Stimulated activated naive CD8-positive, alpha-beta T cell treated with anti-CD3 and anti-CD28 coated beads, Interleukin-15, amount 100 ng/mL, for 72 hours (primary cell): ENCODE results near the gene DHRS7C.

ENCODE experiments used
- ATAC-seq: fragments of 150-1000 bp; cut with Tn5 transposase; 2 replicates; pipeline ENCODE4 v1.10.0; 2021; ENCODE audit warnings: mild to moderate bottlenecking, moderate library complexity
- DNase-seq, 2 donors: peaks; one replicate each; pipeline ENCODE4 v3.0.0; 2021 to 2022
- H3K27ac Mint-ChIP-seq, 2 donors: one replicate each; pipeline ENCODE4 v1.8.0; 2022; ENCODE audit warnings: mild to moderate bottlenecking in 2 of 2, mixed read lengths in 2 of 2, moderate library complexity in 2 of 2
- H3K27me3 Mint-ChIP-seq: one replicate; pipeline ENCODE4 v1.8.0; 2022; ENCODE audit warnings: mixed read lengths
- H3K4me1 Mint-ChIP-seq: one replicate; pipeline ENCODE4 v1.8.0; 2022; ENCODE audit warnings: mild to moderate bottlenecking, mixed read lengths
- H3K4me3 Mint-ChIP-seq, 2 donors: one replicate each; pipeline ENCODE4 v1.8.0; 2022; ENCODE audit warnings: mild to moderate bottlenecking in 2 of 2, mixed read lengths in 2 of 2, moderate library complexity in 1 of 2
- H3K9me3 Mint-ChIP-seq, 2 donors: one replicate each; pipeline ENCODE4 v1.8.0; 2022; ENCODE audit warnings: mixed read lengths in 2 of 2

The DHRS7C gene

GRCh38 chr17:9729735-9730420 is 61.5 kb downstream of the DHRS7C start:
- no peaks in the 10 kb centered on the region for H3K4me1 Mint-ChIP-seq
- DNase-seq, result no peak
- ATAC-seq, result no peak

GRCh38 chr17:9729034-9729650 is 62.2 kb downstream of the DHRS7C start:
- H3K9me3 Mint-ChIP-seq, result no peaks in the 10 kb centered on the region
- DNase-seq (peak in 1 of 2 donors; percentile 22), ATAC-seq (no peak)
- H3K27ac Mint-ChIP-seq, result no peak overlapping the region
- no peaks in the 10 kb centered on the region for H3K4me1 Mint-ChIP-seq
- H3K4me3 Mint-ChIP-seq, result no peak overlapping the region
- peaks cover 9% of the 10 kb centered on the region for H3K27me3 Mint-ChIP-seq

More at GRCh38 chr17:9729735-9730420, 61.5 kb downstream of the DHRS7C start:
- Mint-ChIP-seq H3K27me3 (peaks cover 9% of the 10 kb centered on the region), H3K27ac (no peak overlapping the region), H3K4me3 (no peak overlapping the region), H3K9me3 (no peaks in the 10 kb centered on the region)

- H3K4me1 Mint-ChIP-seq, result no peaks in the 10 kb centered on the region
- peaks cover 9% of the 10 kb centered on the region for H3K27me3 Mint-ChIP-seq
- no peaks in the 10 kb centered on the region for H3K9me3 Mint-ChIP-seq
- H3K27ac Mint-ChIP-seq, result no peak overlapping the region
- ATAC-seq (no peak), DNase-seq (no peak)
- H3K4me3 Mint-ChIP-seq, result no peak overlapping the region
Measured at GRCh38 chr17:9728564-9728963, 62.8 kb downstream of the DHRS7C start.

GRCh38 chr17:9728005-9728404 is 63.4 kb downstream of the DHRS7C start:
- no peak overlapping the region for H3K4me3 Mint-ChIP-seq
- H3K27ac Mint-ChIP-seq, result no peak overlapping the region
- peaks cover 9% of the 10 kb centered on the region for H3K27me3 Mint-ChIP-seq
- DNase-seq (no peak), ATAC-seq (no peak)
- H3K4me1 Mint-ChIP-seq, result no peaks in the 10 kb centered on the region
- H3K9me3 Mint-ChIP-seq, result no peaks in the 10 kb centered on the region

- no peaks in the 10 kb centered on the region for H3K9me3 Mint-ChIP-seq
Measured at GRCh38 chr17:9726291-9726690, 65.1 kb downstream of the DHRS7C start.

GRCh38 chr17:9725575-9725974 is 65.8 kb downstream of the DHRS7C start:
- H3K4me3 Mint-ChIP-seq, result no peak overlapping the region
- no peaks in the 10 kb centered on the region for H3K4me1 Mint-ChIP-seq
- H3K9me3 Mint-ChIP-seq, result no peaks in the 10 kb centered on the region
- ATAC-seq (no peak), DNase-seq (no peak)
- peaks cover 9% of the 10 kb centered on the region for H3K27me3 Mint-ChIP-seq
- peak overlapping the region in 1 of 2 donors; percentile 42 for H3K27ac Mint-ChIP-seq

More at GRCh38 chr17:9726291-9726690, 65.1 kb downstream of the DHRS7C start:
- no peak for ATAC-seq
- Mint-ChIP-seq H3K4me1 (no peaks in the 10 kb centered on the region), H3K4me3 (no peak overlapping the region), H3K27me3 (peaks cover 9% of the 10 kb centered on the region), H3K27ac (peak overlapping the region in 1 of 2 donors; percentile 24)
- DNase-seq, result no peak
